GM23338 (cell line): ENCODE data around the gene INSRR.

ENCODE experiments used
- CREB1 ChIP-seq: fragments of 250-450 bp; sonication (Bioruptor Pico); IDR thresholded peaks from 2 replicates; pipeline ENCODE4 v1.5.0; 2020; ENCODE audit warnings: low read depth, mild to moderate bottlenecking, moderate library complexity
- EZH2 ChIP-seq: fragments of 200-600 bp; sonication (generic); IDR thresholded peaks from one replicate; pipeline ENCODE4 v1.8.0; 2017; ENCODE audit warnings: antibody characterized with exemption, mild to moderate bottlenecking, low read depth; ENCODE audit not compliant: unreplicated experiment
- EZH2phosphoT487 ChIP-seq: fragments of 200-600 bp; sonication (generic); IDR thresholded peaks from one replicate; pipeline ENCODE4 v1.8.1; 2018; ENCODE audit warnings: antibody characterized with exemption; ENCODE audit not compliant: unreplicated experiment
- POLR2AphosphoS5 ChIP-seq: IDR thresholded peaks from 2 replicates; pipeline ENCODE4 v1.6.1; 2016; ENCODE audit warnings: antibody characterized with exemption, low read depth
- TF ChIP-seq, protein P1 (sequence below), 2 experiments: fragments of 200-600 bp in 1 of 2; sonication (generic) in 1 of 2; conservative IDR thresholded peaks; 2 replicates each; pipeline versions ENCODE4 v1.5.1 to v1.6.1; 2016 to 2017; ENCODE audit warnings: antibody characterized with exemption in 2 of 2, low read depth in 2 of 2, mild to moderate bottlenecking in 2 of 2, moderate library complexity in 1 of 2
- TF ChIP-seq, protein P2 (sequence below): IDR thresholded peaks from one replicate; pipeline ENCODE4 v1.6.1; 2018; ENCODE audit warnings: antibody characterized with exemption; ENCODE audit not compliant: unreplicated experiment

GRCh38 chr1:156895455-156895812, 36.5 kb upstream of the INSRR start:
- TF ChIP-seq, protein P1, sequence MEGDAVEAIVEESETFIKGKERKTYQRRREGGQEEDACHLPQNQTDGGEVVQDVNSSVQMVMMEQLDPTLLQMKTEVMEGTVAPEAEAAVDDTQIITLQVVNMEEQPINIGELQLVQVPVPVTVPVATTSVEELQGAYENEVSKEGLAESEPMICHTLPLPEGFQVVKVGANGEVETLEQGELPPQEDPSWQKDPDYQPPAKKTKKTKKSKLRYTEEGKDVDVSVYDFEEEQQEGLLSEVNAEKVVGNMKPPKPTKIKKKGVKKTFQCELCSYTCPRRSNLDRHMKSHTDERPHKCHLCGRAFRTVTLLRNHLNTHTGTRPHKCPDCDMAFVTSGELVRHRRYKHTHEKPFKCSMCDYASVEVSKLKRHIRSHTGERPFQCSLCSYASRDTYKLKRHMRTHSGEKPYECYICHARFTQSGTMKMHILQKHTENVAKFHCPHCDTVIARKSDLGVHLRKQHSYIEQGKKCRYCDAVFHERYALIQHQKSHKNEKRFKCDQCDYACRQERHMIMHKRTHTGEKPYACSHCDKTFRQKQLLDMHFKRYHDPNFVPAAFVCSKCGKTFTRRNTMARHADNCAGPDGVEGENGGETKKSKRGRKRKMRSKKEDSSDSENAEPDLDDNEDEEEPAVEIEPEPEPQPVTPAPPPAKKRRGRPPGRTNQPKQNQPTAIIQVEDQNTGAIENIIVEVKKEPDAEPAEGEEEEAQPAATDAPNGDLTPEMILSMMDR (conservative IDR thresholded peaks at IDR 0.05; ENCODE audit: low read depth in 2 of 2), result no peak
- TF ChIP-seq CREB1 (no peak), EZH2 (no peak), POLR2AphosphoS5 (no peak), EZH2phosphoT487 (no peak)
- TF ChIP-seq, protein P2, sequence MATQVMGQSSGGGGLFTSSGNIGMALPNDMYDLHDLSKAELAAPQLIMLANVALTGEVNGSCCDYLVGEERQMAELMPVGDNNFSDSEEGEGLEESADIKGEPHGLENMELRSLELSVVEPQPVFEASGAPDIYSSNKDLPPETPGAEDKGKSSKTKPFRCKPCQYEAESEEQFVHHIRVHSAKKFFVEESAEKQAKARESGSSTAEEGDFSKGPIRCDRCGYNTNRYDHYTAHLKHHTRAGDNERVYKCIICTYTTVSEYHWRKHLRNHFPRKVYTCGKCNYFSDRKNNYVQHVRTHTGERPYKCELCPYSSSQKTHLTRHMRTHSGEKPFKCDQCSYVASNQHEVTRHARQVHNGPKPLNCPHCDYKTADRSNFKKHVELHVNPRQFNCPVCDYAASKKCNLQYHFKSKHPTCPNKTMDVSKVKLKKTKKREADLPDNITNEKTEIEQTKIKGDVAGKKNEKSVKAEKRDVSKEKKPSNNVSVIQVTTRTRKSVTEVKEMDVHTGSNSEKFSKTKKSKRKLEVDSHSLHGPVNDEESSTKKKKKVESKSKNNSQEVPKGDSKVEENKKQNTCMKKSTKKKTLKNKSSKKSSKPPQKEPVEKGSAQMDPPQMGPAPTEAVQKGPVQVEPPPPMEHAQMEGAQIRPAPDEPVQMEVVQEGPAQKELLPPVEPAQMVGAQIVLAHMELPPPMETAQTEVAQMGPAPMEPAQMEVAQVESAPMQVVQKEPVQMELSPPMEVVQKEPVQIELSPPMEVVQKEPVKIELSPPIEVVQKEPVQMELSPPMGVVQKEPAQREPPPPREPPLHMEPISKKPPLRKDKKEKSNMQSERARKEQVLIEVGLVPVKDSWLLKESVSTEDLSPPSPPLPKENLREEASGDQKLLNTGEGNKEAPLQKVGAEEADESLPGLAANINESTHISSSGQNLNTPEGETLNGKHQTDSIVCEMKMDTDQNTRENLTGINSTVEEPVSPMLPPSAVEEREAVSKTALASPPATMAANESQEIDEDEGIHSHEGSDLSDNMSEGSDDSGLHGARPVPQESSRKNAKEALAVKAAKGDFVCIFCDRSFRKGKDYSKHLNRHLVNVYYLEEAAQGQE, result no peak
